Prostate gland (tissue), 2 donors: Measurements from ENCODE around the gene WWP2. TPM values are rescaled to one million over a fixed set of nuclear protein-coding genes. Genes with fewer than 3 reads are reported as not detected.

Experiments used
- DNase-seq: peaks from one replicate; pipeline ENCODE4 v3.0.0-alpha.2; 2019; ENCODE audit warnings: low spot score
- H3K27ac ChIP-seq, 2 donors: fragments of 200-600 bp; sonication (generic); 2 replicates each; pipeline ENCODE4 v1.5.1; 2017 to 2019
- H3K27me3 ChIP-seq: fragments of 200-600 bp; sonication (generic); replicated peaks from 2 replicates; pipeline ENCODE4 v1.5.1; 2019; ENCODE audit not compliant: insufficient read depth
- H3K36me3 ChIP-seq, 2 donors: fragments of 200-600 bp; sonication (generic); 1 replicate in 1 of 2; 2 replicates in 1 of 2; pipeline versions ENCODE4 v1.5.1 to v1.8.1; 2017 to 2019
- H3K4me1 ChIP-seq: fragments of 200-600 bp; sonication (generic); replicated peaks from 2 replicates; pipeline ENCODE4 v1.5.1; 2019
- H3K4me3 ChIP-seq, 2 donors: fragments of 200-600 bp; sonication (generic); 2 replicates each; pipeline ENCODE4 v1.5.1; 2017 to 2019
- H3K9me3 ChIP-seq: fragments of 200-600 bp; sonication (generic); 2 replicates; pipeline ENCODE4 v1.5.1; 2017
- POLR2A ChIP-seq: fragments of 450-650 bp; IDR thresholded peaks from one replicate; pipeline ENCODE4 v1.6.1; 2016; ENCODE audit warnings: antibody characterized with exemption, mild to moderate bottlenecking
- POLR2AphosphoS5 ChIP-seq: sonication (generic); formaldehyde crosslinking; IDR thresholded peaks from one replicate; pipeline ENCODE4 v1.6.1; 2017; ENCODE audit warnings: antibody characterized with exemption
- WGBS: methylation state at CpG from one replicate; pipeline ENCODE4 v1.1.5; 2018; 5-methylcytosine and 5-hydroxymethylcytosine counted together
- intact Hi-C: fragments of 100-400 bp; cut with DNase I; formaldehyde crosslinking; loops from one replicate; pipeline ENCODE4 v1.14.2; 2022
- total RNA-seq, 2 donors: library from RNA; depleted of rRNA; stranded (reverse); fragments of >200 nt; gene quantifications; one replicate each; pipeline ENCODE4 v1.1.0, GENCODE V29; 2016
- TF ChIP-seq, protein P1 (sequence below), 4 experiments: fragments of 200-600 bp in 2 of 4; fragments of 450-650 bp in 2 of 4; sonication (generic) in 2 of 4; IDR thresholded peaks; 1 replicate in 3 of 4; 2 replicates in 1 of 4; pipeline ENCODE4 v1.5.1; 2016 to 2019; ENCODE audit warnings: antibody characterized with exemption in 4 of 4, mild to moderate bottlenecking in 2 of 4, moderate library complexity in 2 of 4

The WWP2 gene
- total RNA-seq, 2 donors from 2014 or later, result 30.9 to 66.3 TPM

DNA sequence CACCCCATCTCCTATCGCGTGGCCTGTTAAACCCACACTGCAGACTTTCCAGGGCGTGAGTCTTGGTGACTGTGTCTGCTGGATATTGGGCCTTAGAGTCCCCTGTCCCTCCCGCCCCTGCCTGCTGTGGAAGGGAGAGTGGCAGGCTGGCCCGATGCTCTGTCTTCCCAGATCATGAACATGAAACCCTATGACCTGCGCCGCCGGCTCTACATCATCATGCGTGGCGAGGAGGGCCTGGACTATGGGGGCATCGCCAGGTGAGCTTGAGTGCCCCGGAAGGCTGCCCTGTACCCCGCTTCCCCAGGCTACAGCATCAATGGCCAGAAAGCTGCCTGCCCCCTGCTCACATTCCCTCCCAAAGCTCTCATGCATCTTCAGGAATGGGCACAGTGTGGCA is 169.5 kb downstream of the WWP2 start:
- H3K4me3 ChIP-seq, result no peak overlapping the region
- no peaks in the 10 kb centered on the region for H3K27me3 ChIP-seq
- TF ChIP-seq POLR2AphosphoS5, result no peak
- TF ChIP-seq, protein P1, sequence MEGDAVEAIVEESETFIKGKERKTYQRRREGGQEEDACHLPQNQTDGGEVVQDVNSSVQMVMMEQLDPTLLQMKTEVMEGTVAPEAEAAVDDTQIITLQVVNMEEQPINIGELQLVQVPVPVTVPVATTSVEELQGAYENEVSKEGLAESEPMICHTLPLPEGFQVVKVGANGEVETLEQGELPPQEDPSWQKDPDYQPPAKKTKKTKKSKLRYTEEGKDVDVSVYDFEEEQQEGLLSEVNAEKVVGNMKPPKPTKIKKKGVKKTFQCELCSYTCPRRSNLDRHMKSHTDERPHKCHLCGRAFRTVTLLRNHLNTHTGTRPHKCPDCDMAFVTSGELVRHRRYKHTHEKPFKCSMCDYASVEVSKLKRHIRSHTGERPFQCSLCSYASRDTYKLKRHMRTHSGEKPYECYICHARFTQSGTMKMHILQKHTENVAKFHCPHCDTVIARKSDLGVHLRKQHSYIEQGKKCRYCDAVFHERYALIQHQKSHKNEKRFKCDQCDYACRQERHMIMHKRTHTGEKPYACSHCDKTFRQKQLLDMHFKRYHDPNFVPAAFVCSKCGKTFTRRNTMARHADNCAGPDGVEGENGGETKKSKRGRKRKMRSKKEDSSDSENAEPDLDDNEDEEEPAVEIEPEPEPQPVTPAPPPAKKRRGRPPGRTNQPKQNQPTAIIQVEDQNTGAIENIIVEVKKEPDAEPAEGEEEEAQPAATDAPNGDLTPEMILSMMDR (IDR thresholded peaks at IDR 0.05), result no peak
- TF ChIP-seq POLR2A, result no peak
- peaks cover 0 to 14% of the 10 kb centered on the region in 2 donors for H3K36me3 ChIP-seq
- H3K4me1 ChIP-seq, result no peaks in the 10 kb centered on the region
- intact Hi-C loops, result loop anchor here (2.0 kb wide), 1 partner anchor 133 kb away; no protein-coding TSS in a partner anchor
- H3K9me3 ChIP-seq, result no peaks in the 10 kb centered on the region
- no peak for DNase-seq
- H3K27ac ChIP-seq, result no peak overlapping the region
- WGBS, result 94% methylated on average over 13 of the region's 13 CpGs

DNA sequence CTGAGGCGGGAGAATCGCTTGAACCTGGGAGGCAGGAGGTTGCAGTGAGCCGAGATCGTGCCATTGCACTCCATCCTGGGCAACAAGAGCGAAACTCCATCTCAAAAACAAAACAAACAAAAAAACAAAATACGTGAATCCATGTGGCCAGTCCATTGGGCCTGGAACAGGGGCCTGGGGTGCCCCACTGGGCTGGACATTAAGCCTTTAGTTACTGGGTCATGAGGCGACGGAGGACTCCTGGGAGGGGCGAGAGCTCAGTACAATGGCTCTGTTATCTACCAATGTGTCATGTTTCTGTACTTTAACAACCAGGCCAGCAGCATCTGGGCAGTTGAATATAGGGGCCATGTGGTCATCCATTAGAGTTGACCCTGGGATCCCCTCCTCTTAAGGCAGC is 170.1 kb downstream of the WWP2 start:
- intact Hi-C loops, result no loop called here
- WGBS, result 86% methylated on average over 9 of the region's 9 CpGs
- no peaks in the 10 kb centered on the region for H3K9me3 ChIP-seq
- no peak overlapping the region for H3K27ac ChIP-seq
- peaks cover 2 to 14% of the 10 kb centered on the region in 2 donors for H3K36me3 ChIP-seq
- no peak for DNase-seq
- no peaks in the 10 kb centered on the region for H3K27me3 ChIP-seq
- no peak overlapping the region for H3K4me3 ChIP-seq
- no peaks in the 10 kb centered on the region for H3K4me1 ChIP-seq
- TF ChIP-seq POLR2A (no peak), POLR2AphosphoS5 (no peak)
- TF ChIP-seq, protein P1 (IDR thresholded peaks at IDR 0.05), result no peak

DNA sequence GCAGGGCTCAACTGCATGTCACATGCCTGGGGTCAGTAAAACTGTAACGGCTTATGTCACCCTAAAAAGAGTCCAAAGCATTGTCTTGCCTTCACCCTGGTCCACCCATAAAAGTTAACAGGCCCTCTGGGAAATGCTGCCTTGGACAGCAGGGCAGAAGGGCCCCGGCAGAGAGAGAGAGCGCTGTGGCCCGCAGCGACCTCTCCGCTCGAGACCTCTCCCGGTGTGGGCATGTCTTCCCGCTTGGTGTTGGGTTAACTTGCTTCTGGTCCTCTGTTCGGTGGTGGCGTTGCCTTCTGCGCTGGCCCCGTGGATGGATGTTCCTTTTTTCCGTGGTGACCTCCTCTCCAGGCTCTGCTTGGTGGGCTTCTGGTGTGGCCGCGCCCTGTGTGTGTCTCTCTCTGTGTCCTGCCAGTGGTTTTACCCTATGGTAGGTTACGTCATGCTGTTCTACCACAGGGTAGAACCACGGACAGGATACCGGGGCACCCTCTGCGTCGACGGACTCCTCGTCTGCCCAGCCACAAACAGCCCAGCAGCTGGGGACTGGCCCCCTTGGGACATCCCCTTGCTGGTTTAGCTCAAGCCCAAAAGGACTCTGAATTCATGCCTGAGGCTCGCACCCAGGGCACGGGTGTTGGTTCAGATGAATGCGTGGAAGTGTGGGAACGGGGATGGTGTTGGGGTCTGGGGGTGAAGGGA is 170.7 kb downstream of the WWP2 start:
- intact Hi-C loops, result no loop called here
- no peaks in the 10 kb centered on the region for H3K27me3 ChIP-seq
- no peak overlapping the region for H3K27ac ChIP-seq
- TF ChIP-seq, protein P1 (IDR thresholded peaks at IDR 0.05), result no peak
- TF ChIP-seq POLR2A (no peak), POLR2AphosphoS5 (no peak)
- H3K36me3 ChIP-seq, result peaks cover 2 to 14% of the 10 kb centered on the region in 2 donors
- DNase-seq, result no peak
- no peak overlapping the region for H3K4me3 ChIP-seq
- H3K4me1 ChIP-seq, result no peaks in the 10 kb centered on the region
- no peaks in the 10 kb centered on the region for H3K9me3 ChIP-seq
- 84% methylated on average over 27 of the region's 27 CpGs for WGBS

DNA sequence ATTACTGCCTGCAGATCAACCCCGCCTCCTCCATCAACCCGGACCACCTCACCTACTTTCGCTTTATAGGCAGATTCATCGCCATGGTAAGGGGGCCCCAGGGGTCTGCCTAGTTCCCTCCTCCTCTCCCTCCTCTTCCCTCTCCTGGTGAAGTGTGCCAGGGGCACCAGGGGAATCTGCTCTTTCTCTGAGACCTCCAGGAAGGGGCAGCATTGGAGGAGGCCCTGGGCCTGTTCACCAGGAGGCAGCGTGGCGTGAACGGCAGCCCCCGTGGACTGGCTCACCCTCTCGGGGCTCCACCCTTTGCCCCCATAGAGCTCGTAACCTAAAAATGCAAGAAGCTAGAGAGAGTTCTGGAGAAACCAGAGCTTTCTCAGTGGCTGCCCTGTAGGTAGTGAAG is 171.9 kb downstream of the WWP2 start:
- WGBS, result 77% methylated on average over 10 of the region's 10 CpGs
- intact Hi-C loops, result no loop called here
- Histone ChIP-seq H3K4me3 (no peak overlapping the region), H3K27me3 (no peaks in the 10 kb centered on the region), H3K36me3 (peaks cover 2 to 14% of the 10 kb centered on the region in 2 donors), H3K9me3 (no peaks in the 10 kb centered on the region), H3K27ac (no peak overlapping the region), H3K4me1 (no peaks in the 10 kb centered on the region)
- TF ChIP-seq POLR2A, result no peak
- no peak for DNase-seq

DNA sequence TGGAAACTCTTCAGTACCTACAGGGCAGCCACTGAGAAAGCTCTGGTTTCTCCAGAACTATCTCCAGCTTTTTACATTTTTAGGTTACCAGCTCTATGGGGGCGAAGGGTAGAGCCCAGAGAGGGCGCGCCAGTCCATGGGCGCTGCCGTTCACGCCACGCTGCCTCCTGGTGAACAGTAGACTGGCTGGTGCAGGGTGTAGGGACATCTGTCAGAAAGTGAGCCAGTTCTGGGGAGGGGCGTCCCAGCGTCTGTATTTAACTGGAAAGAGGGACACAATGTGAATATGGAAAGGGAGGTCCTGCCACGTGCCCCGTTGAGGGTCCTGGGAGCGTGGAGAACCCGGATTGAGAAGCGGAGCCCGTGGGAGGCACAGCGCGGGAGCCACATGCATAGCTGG is 172.6 kb downstream of the WWP2 start:
- Histone ChIP-seq H3K4me3 (no peak overlapping the region), H3K36me3 (peaks cover 2 to 14% of the 10 kb centered on the region in 2 donors), H3K9me3 (no peaks in the 10 kb centered on the region), H3K27ac (no peak overlapping the region), H3K27me3 (no peaks in the 10 kb centered on the region), H3K4me1 (no peaks in the 10 kb centered on the region)
- TF ChIP-seq POLR2AphosphoS5 (no peak), POLR2A (no peak)
- TF ChIP-seq, protein P1 (IDR thresholded peaks at IDR 0.05), result no peak
- DNase-seq, result no peak
- intact Hi-C loops, result no loop called here
- 97% methylated on average over 17 of the region's 17 CpGs for WGBS
